Measurements from ENCODE around the gene STAG1.
"Not testable (repeated sequence)": the region's sequence is repeated elsewhere in the genome, so short reads cannot be mapped to it uniquely, and the experiment has no call there.

The STAG1 gene

DNA sequence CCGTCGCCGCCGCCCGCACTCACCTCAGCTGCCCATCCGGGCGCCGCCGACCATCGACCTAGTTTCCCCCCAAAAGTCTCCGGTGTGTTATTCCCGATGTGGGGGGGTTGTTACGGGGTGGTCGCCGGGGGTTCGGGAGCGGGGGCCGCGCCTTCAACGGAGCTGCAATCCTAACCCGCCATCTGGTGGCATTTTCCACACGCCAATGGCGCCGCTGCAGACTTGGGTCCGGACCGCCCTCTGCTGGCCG lies at the start of gene STAG1:
Gene STAG1 (minus strand): TSS at position 207 of the 250 bp plus-strand sequence. CDS start 121,480 bp downstream, outside the sequence.
- DNase-seq = no peak

GRCh38 chr3:136801146-136801545 lies 49.0 kb upstream of the STAG1 start:
- not testable (repeated sequence) for DNase-seq

GRCh38 chr3:136792556-136793330 lies 40.6 kb upstream of the STAG1 start:
- peak; percentile 3 for DNase-seq

- no peak for DNase-seq
Measured at GRCh38 chr3:136790786-136791185, 38.6 kb upstream of the STAG1 start.

DNA sequence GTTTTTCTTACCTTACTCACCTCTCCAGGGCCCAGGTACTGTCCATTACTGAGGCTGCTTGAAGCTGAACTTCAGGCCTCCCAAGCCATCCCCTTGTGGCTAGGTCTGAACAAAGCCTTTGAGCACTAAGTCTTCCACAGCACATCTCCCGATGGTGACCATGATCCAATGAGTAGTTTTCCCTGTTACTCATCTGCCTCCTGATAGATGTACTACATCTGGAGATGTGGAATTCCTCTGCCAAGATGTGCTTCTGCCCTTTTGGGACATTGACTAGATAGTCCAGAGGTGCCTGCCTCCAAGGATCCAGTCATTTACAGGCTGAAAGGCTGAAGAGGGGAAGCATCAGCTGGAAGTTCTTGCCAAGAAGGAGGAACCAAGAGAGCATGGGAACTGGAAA lies 37.8 kb upstream of the STAG1 start:
- DNase-seq = no peak

GRCh38 chr3:136788154-136788553 lies 36.0 kb upstream of the STAG1 start:
- no peak for DNase-seq

GRCh38 chr3:136787349-136787748 lies 35.2 kb upstream of the STAG1 start:
- no peak for DNase-seq

DNA sequence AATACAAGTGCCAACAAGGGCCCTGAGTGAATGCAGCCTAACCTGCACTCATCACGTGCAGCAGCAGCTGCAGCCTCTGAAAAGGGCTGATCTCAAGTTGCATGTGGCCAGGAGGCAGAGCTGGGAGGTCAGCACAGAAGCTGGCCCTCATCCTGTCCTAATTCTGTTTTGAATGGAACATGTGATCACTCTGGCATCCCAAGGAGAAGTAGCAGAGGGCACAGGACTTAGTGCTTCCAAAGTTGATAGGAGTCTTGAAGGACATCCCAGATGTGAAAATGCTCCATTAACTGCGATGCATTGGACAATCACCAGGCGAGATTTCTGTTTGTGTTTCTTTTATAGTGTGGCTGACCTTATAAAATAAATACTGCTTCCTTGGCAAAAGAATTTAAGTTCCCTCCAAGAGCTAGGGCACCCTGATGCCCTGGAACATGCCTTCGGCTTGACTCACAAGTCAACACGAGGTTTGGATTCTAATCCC lies 31.6 kb upstream of the STAG1 start:
- DNase-seq = no peak

- DNase-seq = no peak
Measured at GRCh38 chr3:136780741-136781140, 28.6 kb upstream of the STAG1 start.

DNA sequence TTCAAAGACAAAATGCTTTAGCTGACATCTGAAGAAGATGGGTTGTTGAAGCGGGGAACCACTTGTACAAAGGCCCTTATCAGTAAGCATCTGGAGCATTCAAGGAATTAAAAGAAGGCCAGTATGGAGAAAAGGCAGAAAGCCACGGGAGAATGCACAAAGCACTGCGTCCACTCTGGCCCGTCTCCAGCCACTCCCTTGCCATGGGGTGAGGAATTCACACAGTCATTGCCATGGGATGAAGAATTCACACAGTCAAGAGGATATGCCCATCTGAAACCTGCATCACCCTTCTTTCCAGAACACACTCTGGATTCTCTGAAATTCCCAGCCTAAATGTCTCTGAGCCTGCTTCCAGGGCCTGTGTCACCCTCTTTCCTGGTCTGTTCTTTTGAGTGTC lies 26.7 kb upstream of the STAG1 start:
- DNase-seq = no peak

DNA sequence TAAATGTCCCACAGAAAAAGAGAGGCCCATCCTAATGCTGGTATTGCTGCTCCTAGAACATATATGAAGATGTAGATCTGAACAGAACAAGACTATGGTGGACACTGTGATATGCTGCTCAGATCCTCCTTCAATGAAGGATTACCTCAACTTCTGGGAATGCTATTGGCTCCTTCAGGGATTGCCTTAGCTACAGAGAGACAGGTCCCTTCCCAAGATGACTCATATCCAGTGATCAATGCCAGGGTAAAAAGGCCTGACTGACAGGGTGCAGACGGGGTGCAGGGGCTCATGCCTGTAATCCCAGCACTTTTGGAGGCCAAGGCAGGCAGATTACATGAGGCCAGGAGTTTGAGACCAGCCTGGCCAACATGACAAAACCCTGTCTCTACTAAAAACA lies 20.5 kb upstream of the STAG1 start:
- DNase-seq = no peak

- DNase-seq = peak; percentile 87
Measured at GRCh38 chr3:136758160-136759102, 6.3 kb upstream of the STAG1 start.

DNA sequence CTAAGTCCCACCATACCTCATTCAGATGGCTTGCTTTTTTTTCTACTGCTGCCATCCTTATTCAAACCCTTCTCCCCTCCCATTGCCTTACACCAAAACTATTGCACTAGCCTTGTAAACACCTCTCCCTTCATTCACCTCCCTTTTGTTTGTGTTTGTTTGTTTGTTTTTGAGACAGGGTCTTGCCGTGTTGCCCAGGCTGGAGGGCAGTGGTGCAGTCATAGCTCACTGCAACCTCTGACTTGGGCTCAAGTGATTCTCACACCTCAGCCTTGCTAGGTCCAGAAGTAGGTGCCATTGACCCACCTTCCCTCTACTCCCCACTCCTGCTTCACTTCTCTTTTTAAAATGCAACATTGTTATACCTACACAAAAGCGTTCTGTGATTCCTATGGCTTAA lies 3.0 kb upstream of the STAG1 start:
- no peak for DNase-seq

GRCh38 chr3:136753326-136753939 lies 1.3 kb upstream of the STAG1 start:
- no peak for DNase-seq

DNA sequence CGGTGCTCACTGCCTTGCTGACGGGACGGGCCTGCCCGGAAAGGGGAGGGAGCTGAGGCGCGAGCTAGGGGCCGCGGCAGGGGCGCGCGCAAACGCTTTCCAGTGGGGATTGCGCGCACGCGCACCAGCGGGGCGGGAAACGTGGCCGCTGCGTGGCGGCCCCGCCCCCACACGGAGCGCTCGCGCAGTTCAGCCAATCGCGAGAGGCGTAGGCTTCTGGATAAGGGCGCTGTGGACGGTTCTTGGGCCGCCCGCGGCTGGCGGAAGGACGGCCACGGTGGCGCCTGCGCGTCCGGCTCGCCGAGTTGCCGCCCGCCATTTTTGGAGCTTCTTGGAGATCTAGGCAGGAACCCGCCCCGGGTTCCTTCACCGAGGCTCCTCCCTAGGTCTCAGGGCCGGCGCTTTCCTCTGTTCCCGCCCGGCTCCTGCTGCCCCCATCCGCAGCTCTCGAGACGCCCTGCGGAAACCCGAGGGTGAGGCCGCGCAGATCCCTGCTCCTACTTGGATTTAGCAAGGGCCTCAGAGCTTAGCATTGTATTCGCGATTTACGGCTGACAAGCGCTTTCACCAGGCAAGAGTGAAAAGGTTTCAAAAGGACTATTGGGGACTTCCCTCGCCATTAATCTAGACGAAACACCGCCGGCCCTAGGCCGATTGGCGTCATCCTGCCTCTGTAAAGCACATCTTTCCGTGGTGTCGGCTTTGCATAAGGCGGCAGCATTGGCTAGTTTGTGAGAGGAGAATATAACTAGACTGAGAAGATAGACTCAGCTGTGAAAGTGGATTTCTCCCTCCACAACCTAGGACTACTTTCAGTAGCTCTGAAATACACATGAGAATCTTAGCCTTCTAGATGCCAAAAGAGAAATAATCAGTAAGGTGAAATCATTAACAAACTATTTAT lies 496 bp upstream of the STAG1 start:
- peak; percentile 96 for DNase-seq

DNA sequence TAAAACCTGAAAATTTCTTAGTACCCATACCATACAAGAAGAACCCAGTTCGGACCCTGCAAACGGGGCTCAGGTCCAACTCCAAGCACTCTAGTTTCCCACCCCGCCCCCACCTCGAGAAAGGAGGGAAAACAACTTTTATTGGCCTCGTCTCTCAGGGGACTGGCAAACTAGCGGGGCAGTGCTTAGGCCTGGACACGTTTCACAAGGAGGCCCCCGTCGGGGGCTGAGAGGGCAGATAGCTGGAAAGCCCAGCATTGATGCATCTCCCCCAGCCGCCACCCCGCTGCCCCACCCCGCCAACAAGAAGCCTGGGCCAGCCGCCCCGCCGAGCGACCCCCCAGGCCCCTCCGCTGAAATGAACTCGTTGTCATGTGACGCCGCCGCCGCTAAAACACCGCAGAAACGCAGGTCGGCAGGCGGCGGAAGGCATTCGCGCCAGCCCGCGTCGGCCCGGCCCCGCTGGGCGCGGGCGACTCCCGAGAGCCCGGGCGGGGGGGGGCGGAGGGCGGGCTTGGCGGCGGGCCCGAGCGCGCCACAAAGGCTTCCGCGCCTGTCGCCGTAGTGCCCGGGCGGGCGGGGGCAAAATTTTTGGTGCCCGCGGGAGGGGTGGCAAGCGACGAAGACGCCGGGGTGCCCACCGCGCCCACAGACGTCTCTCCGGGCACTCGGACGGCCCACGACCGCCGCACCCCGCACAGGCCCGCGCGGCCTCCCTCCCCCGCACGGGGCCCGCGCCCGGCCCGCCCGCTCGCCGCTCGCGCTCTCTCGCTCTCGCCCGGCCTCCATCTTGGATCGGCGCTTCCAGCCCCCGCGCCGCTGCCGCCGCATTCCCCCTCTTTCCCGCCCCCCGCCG lies 634 bp downstream of the STAG1 start:
- peak; percentile 49 for DNase-seq

GRCh38 chr3:136750897-136751315 lies 1.3 kb downstream of the STAG1 start:
- DNase-seq = no peak

DNA sequence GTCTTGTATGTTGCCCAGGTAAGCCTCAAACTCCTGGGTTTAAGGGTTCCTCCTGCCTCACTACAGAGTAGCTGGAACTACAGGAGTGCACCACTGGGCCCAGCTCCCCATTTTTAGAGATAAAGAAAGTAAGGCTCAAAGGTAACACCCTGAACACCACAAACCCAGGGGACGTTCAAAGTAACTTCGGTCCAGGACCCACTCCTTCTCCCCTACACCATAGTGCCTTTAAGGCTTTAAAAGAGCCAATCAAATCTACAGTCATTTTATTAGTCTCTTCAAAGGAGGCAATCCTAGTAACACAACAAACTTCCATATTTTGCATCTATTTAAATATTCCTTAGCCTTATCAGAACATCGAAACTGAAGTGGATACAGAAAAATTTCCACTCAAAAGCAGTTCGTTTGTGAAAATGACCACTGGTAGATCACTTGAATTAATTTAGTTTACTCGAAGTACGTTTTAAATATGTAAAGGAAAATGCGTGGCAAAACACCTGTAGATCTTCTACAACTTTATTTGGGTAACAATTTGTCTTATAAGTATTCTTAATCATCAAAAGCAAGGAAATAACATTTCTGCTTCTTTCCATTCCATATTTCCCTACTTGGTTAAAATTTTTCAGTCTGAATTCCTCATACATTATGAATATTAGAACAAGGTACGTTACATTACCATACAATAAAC lies 1.8 kb downstream of the STAG1 start:
- no peak for DNase-seq

GRCh38 chr3:136749602-136750001 lies 2.6 kb downstream of the STAG1 start:
- DNase-seq = not testable (repeated sequence)

DNA sequence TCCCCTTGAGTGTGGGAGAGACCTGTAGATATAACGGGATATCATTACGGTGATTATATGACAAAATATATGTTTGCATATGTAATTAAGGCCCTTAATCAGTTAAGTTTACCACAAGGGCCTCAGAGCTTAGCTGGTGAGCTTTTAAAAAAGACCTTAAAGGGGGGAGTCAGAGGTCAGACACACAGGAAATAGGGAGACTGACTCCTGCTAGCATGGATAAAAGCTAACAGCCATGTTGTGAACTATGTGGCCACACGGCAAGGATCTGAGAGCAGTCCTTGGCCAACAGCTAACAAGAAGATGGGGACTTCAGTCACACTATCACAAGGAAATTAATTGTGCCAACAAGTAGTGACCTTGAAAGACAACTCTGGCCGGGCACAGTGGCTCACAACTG lies 3.1 kb downstream of the STAG1 start:
- DNase-seq = no peak

GRCh38 chr3:136745916-136746315 lies 6.3 kb downstream of the STAG1 start:
- no peak for DNase-seq
